Astrocyte (in vitro differentiated cells and primary cell): Measurements from ENCODE around the gene CPHXL2. TPM values are rescaled to one million over a fixed set of nuclear protein-coding genes. Genes with fewer than 3 reads are reported as not detected.

Source experiments
- DNase-seq: peaks from one replicate; pipeline ENCODE4 v3.0.0-alpha.2; 2010; ENCODE audit warnings: low read depth
- FAIRE-seq: peaks from 2 replicates; lab custom pipeline; 2011; peaks lifted over from hg19 to GRCh38; lab: Jason Lieb, UNC
- H2AFZ ChIP-seq: 2 replicates; pipeline ENCODE4 v1.6.0; 2012; ENCODE audit warnings: low read depth, low read length, inconsistent platforms
- H3K27ac ChIP-seq: 2 replicates; pipeline ENCODE4 v1.5.1; 2011; ENCODE audit warnings: low read depth, low read length, inconsistent platforms
- H3K27me3 ChIP-seq: 2 replicates; pipeline ENCODE4 v1.6.0; 2011; ENCODE audit warnings: low read length, inconsistent platforms; ENCODE audit not compliant: insufficient read depth
- H3K36me3 ChIP-seq: 2 replicates; pipeline ENCODE4 v1.5.1; 2011; ENCODE audit warnings: low read length, inconsistent platforms; ENCODE audit not compliant: insufficient read depth
- H3K4me1 ChIP-seq: 2 replicates; pipeline ENCODE4 v1.5.1; 2011; ENCODE audit warnings: low read length, inconsistent platforms; ENCODE audit not compliant: insufficient read depth
- H3K4me2 ChIP-seq: 2 replicates; pipeline ENCODE4 v1.6.0; 2012; ENCODE audit warnings: low read length, inconsistent platforms
- H3K4me3 ChIP-seq: 2 replicates; pipeline ENCODE4 v1.5.1; 2011; ENCODE audit warnings: low read depth, mild to moderate bottlenecking, low read length, inconsistent platforms; ENCODE audit not compliant: insufficient read depth
- H3K79me2 ChIP-seq: 2 replicates; pipeline ENCODE4 v1.6.0; 2012; ENCODE audit warnings: mild to moderate bottlenecking, low read length, inconsistent platforms; ENCODE audit not compliant: insufficient read depth
- H3K9ac ChIP-seq: 2 replicates; pipeline ENCODE4 v1.6.0; 2012; ENCODE audit warnings: mild to moderate bottlenecking, low read length, inconsistent platforms
- H3K9me3 ChIP-seq: 2 replicates; pipeline ENCODE4 v1.5.1; 2012; ENCODE audit warnings: low read depth, mild to moderate bottlenecking, low read length, inconsistent platforms; ENCODE audit not compliant: insufficient read depth
- H4K20me1 ChIP-seq: 2 replicates; pipeline ENCODE4 v1.6.0; 2012; ENCODE audit warnings: low read length, inconsistent platforms; ENCODE audit not compliant: insufficient read depth
- H3K27ac Mint-ChIP-seq: one replicate; pipeline ENCODE4 v1.8.0; 2021; ENCODE audit warnings: mild to moderate bottlenecking, mixed read lengths; ENCODE audit not compliant: unreplicated experiment
- H3K27me3 Mint-ChIP-seq: one replicate; pipeline ENCODE4 v1.8.0; 2021; ENCODE audit warnings: low read depth, mixed read lengths; ENCODE audit not compliant: unreplicated experiment
- H3K36me3 Mint-ChIP-seq: one replicate; pipeline ENCODE4 v1.8.0; 2021; ENCODE audit warnings: low read depth, mixed read lengths; ENCODE audit not compliant: unreplicated experiment
- H3K4me1 Mint-ChIP-seq: one replicate; pipeline ENCODE4 v1.8.0; 2021; ENCODE audit warnings: low read depth, mixed read lengths; ENCODE audit not compliant: unreplicated experiment
- H3K4me3 Mint-ChIP-seq: one replicate; pipeline ENCODE4 v1.8.0; 2021; ENCODE audit warnings: mild to moderate bottlenecking, moderate library complexity, mixed read lengths; ENCODE audit not compliant: unreplicated experiment
- H3K9me3 Mint-ChIP-seq: one replicate; pipeline ENCODE4 v1.8.0; 2021; ENCODE audit warnings: mild to moderate bottlenecking, mixed read lengths; ENCODE audit not compliant: unreplicated experiment
- CTCF ChIP-seq: IDR thresholded peaks from 2 replicates; pipeline ENCODE4 v1.5.1; 2011; ENCODE audit warnings: low read depth, mild to moderate bottlenecking, inconsistent platforms, low read length, moderate library complexity; ENCODE audit not compliant: insufficient read depth
- EZH2 ChIP-seq: IDR thresholded peaks from 2 replicates; pipeline ENCODE4 v1.6.1; 2012; ENCODE audit warnings: mild to moderate bottlenecking, low read length, inconsistent platforms; ENCODE audit not compliant: insufficient read depth
- total RNA-seq: library from RNA; stranded (reverse); gene quantifications from 2 replicates; pipeline ENCODE4 v1.2.1, GENCODE V29; 2021

The CPHXL2 gene
- total RNA-seq, 1 donor from 2014 or later = not detected

- peaks cover 24% of the 10 kb centered on the region for H3K36me3 ChIP-seq
- H3K27me3 Mint-ChIP-seq = no peaks in the 10 kb centered on the region
- H3K9ac ChIP-seq = no peak overlapping the region
- TF ChIP-seq CTCF (no peak), EZH2 (no peak)
- no peaks in the 10 kb centered on the region for H3K9me3 Mint-ChIP-seq
- no peaks in the 10 kb centered on the region for H3K27me3 ChIP-seq
- peaks cover 21% of the 10 kb centered on the region for H4K20me1 ChIP-seq
- H3K36me3 Mint-ChIP-seq = peaks cover 5% of the 10 kb centered on the region
- H3K4me3 ChIP-seq = no peak overlapping the region
- H3K4me1 Mint-ChIP-seq = no peaks in the 10 kb centered on the region
- H3K9me3 ChIP-seq = no peaks in the 10 kb centered on the region
- FAIRE-seq (no peak), DNase-seq (no peak)
- H3K4me2 ChIP-seq = no peak overlapping the region
- no peak overlapping the region for H3K4me3 Mint-ChIP-seq
- peaks cover 11% of the 10 kb centered on the region for H3K79me2 ChIP-seq
- peaks cover 5% of the 10 kb centered on the region for H3K4me1 ChIP-seq
- no peak overlapping the region for H3K27ac Mint-ChIP-seq
- no peak overlapping the region for H3K27ac ChIP-seq
- no peak overlapping the region for H2AFZ ChIP-seq
Measured at GRCh38 chr16:75660726-75661302, 16.0 kb downstream of the CPHXL2 start.

DNA sequence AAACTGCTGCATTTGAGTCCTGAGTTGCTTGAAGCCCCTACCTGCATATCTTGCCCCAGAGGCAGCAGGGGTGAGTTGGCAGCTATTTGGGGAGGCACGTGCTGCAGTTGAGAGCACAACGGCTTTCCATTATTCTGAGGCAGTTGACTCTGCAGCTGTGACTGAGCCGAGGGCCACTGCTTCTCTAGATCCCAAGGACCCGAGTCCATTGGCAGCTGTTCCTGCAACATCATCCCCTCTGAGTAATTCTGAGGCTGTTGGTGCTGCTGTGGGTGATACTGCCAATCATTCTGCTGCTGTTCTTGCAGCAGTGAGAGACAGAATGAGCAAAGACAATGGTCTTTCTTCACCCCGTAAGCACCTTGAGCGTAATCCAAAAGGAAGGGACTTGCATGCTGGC, 16.5 kb downstream of the CPHXL2 start:
- Histone ChIP-seq H4K20me1 (peaks cover 25% of the 10 kb centered on the region), H3K9ac (no peak overlapping the region), H3K27me3 (no peaks in the 10 kb centered on the region), H3K4me1 (peaks cover 5% of the 10 kb centered on the region), H3K4me2 (no peak overlapping the region), H3K36me3 (peaks cover 29% of the 10 kb centered on the region), H2AFZ (no peak overlapping the region), H3K79me2 (peaks cover 16% of the 10 kb centered on the region), H3K27ac (no peak overlapping the region), H3K4me3 (no peak overlapping the region), H3K9me3 (no peaks in the 10 kb centered on the region)
- TF ChIP-seq CTCF (no peak), EZH2 (no peak)
- no peak overlapping the region for H3K27ac Mint-ChIP-seq
- H3K4me1 Mint-ChIP-seq = no peaks in the 10 kb centered on the region
- FAIRE-seq (no peak), DNase-seq (no peak)
- no peaks in the 10 kb centered on the region for H3K9me3 Mint-ChIP-seq
- H3K4me3 Mint-ChIP-seq = no peak overlapping the region
- H3K36me3 Mint-ChIP-seq = peaks cover 5% of the 10 kb centered on the region
- H3K27me3 Mint-ChIP-seq = no peaks in the 10 kb centered on the region

- FAIRE-seq (no peak), DNase-seq (no peak)
- no peak overlapping the region for H3K4me3 Mint-ChIP-seq
Measured at GRCh38 chr16:75658175-75658574, 18.6 kb downstream of the CPHXL2 start.

More at GRCh38 chr16:75658175-75658574, 18.6 kb downstream of the CPHXL2 start:
- Histone ChIP-seq H3K9ac (no peak overlapping the region), H3K36me3 (peaks cover 38% of the 10 kb centered on the region), H4K20me1 (peaks cover 40% of the 10 kb centered on the region), H3K9me3 (no peaks in the 10 kb centered on the region), H3K4me2 (no peak overlapping the region), H3K27me3 (no peaks in the 10 kb centered on the region), H3K79me2 (peaks cover 31% of the 10 kb centered on the region), H3K4me3 (no peak overlapping the region), H3K27ac (no peak overlapping the region), H2AFZ (no peak overlapping the region), H3K4me1 (peaks cover 5% of the 10 kb centered on the region)
- Mint-ChIP-seq H3K9me3 (no peaks in the 10 kb centered on the region), H3K36me3 (peaks cover 6% of the 10 kb centered on the region), H3K27me3 (no peaks in the 10 kb centered on the region), H3K4me1 (peaks cover 1% of the 10 kb centered on the region), H3K27ac (no peak overlapping the region)
- no peak for TF ChIP-seq CTCF
- no peak for TF ChIP-seq EZH2
